Hepatocyte (in vitro differentiated cells): Measurements from ENCODE around the gene PPM1F. TPM values are rescaled to one million over a fixed set of nuclear protein-coding genes. Genes with fewer than 3 reads are reported as not detected.

Source experiments
- DNase-seq: peaks from one replicate; pipeline ENCODE4 v3.0.0-alpha.2; 2016; ENCODE audit warnings: low spot score
- H2AFZ ChIP-seq: fragments of 200-600 bp; sonication (generic); 2 replicates; pipeline ENCODE4 v1.6.0; 2016; ENCODE audit warnings: antibody characterized with exemption, mild to moderate bottlenecking
- H3K27ac ChIP-seq: fragments of 200-600 bp; sonication (generic); 2 replicates; pipeline ENCODE4 v1.5.1; 2016; ENCODE audit warnings: mild to moderate bottlenecking
- H3K27me3 ChIP-seq: fragments of 200-600 bp; sonication (generic); 2 replicates; pipeline ENCODE4 v1.6.1; 2016
- H3K36me3 ChIP-seq: fragments of 200-600 bp; sonication (generic); replicated peaks from 2 replicates; pipeline ENCODE4 v1.5.1; 2016; ENCODE audit warnings: low read depth; ENCODE audit not compliant: insufficient read depth
- H3K4me1 ChIP-seq: fragments of 200-600 bp; sonication (generic); 2 replicates; pipeline ENCODE4 v1.5.1; 2016; ENCODE audit warnings: mild to moderate bottlenecking, moderate library complexity; ENCODE audit not compliant: insufficient read depth
- H3K4me2 ChIP-seq: fragments of 200-600 bp; sonication (generic); 2 replicates; pipeline ENCODE4 v1.6.0; 2016
- H3K4me3 ChIP-seq: fragments of 200-600 bp; sonication (generic); 2 replicates; pipeline ENCODE4 v1.5.1; 2016; ENCODE audit warnings: mild to moderate bottlenecking
- H3K79me2 ChIP-seq: fragments of 200-600 bp; sonication (generic); 2 replicates; pipeline ENCODE4 v1.6.0; 2017; ENCODE audit warnings: mild to moderate bottlenecking
- H3K9me2 ChIP-seq: fragments of 200-600 bp; sonication (generic); replicated peaks from 2 replicates; pipeline ENCODE4 v1.6.0; 2017; ENCODE audit warnings: mild to moderate bottlenecking; ENCODE audit not compliant: insufficient read depth
- H3K9me3 ChIP-seq: fragments of 200-600 bp; sonication (generic); 2 replicates; pipeline ENCODE4 v1.5.1; 2016; ENCODE audit warnings: low read depth, mild to moderate bottlenecking
- H4K20me1 ChIP-seq: fragments of 200-600 bp; sonication (generic); 2 replicates; pipeline ENCODE4 v1.6.0; 2016; ENCODE audit warnings: mild to moderate bottlenecking; ENCODE audit not compliant: insufficient read depth, poor library complexity, severe bottlenecking
- EZH2 ChIP-seq: fragments of 200-600 bp; sonication (generic); IDR thresholded peaks from 2 replicates; pipeline ENCODE4 v1.6.1; 2016; ENCODE audit warnings: antibody characterized with exemption, mild to moderate bottlenecking, borderline replicate concordance
- EZH2phosphoT487 ChIP-seq: fragments of 200-600 bp; sonication (generic); IDR thresholded peaks from one replicate; pipeline ENCODE4 v1.6.1; 2018; ENCODE audit warnings: antibody characterized with exemption, mild to moderate bottlenecking, low read depth, moderate library complexity; ENCODE audit not compliant: unreplicated experiment, severe bottlenecking
- WGBS: methylation state at CpG from one replicate; pipeline ENCODE4 v1.1.6; 2016; ENCODE audit warnings: low lambda C conversion rate; ENCODE audit errors: missing lambda C conversion rate; 5-methylcytosine and 5-hydroxymethylcytosine counted together
- polyA plus RNA-seq: library from polyadenylated mRNA; unstranded; fragments of >200 nt; fragmentation: Nextera tagmentation; extraction: Ambion mirVana; gene quantifications from 2 replicates; pipeline ENCODE4 v1.2.1, GENCODE V29; 2016
- total RNA-seq: library from RNA; depleted of rRNA; stranded (reverse); fragments of >200 nt; gene quantifications from 2 replicates; pipeline ENCODE4 v1.2.3, GENCODE V29; 2014
- TF ChIP-seq, protein P1 (sequence below): fragments of 200-600 bp; sonication (generic); IDR thresholded peaks from 2 replicates; pipeline ENCODE4 v1.5.1; 2016; ENCODE audit warnings: antibody characterized with exemption, mild to moderate bottlenecking; ENCODE audit not compliant: poor library complexity

The PPM1F gene
- total and polyA plus RNA-seq, 2 experiments from 2014 or later: 16.1 to 17.8 TPM

DNA sequence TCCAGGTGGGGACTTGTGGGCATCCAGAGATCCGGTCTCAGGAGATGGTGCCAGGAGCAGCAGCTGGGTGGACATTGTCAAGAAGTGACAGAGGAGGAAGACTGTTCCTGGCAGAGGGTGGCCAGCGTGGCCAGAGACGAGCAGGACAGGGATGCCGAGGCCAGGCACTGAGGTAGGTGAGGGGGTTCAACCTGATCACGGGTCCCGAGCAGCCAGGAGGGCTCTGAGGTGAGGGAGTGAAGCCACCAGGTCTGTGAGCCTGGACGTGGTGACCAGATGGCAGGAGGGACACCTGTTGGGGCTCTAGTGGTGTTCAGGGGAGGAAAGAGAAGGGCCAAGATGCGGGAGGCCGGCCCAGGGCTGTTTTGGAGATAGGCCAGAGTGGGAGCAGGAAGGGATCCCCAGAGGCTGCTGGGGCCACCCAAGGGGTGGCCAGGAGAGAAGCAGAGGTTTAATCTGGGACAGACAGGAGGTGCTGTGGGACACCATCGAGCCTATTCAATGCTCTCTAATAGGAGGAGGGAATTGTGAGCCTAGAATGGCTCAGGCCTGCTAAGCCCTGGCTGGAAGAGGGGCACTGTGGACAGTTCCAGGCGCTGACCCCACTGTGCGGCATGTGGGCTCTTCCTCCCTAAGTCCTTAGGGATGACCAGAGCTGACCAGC lies 6.3 kb downstream of the PPM1F start:
- peaks cover under 1% of the 10 kb centered on the region for H3K4me1 ChIP-seq
- no peak for TF ChIP-seq EZH2phosphoT487
- TF ChIP-seq, protein P1, sequence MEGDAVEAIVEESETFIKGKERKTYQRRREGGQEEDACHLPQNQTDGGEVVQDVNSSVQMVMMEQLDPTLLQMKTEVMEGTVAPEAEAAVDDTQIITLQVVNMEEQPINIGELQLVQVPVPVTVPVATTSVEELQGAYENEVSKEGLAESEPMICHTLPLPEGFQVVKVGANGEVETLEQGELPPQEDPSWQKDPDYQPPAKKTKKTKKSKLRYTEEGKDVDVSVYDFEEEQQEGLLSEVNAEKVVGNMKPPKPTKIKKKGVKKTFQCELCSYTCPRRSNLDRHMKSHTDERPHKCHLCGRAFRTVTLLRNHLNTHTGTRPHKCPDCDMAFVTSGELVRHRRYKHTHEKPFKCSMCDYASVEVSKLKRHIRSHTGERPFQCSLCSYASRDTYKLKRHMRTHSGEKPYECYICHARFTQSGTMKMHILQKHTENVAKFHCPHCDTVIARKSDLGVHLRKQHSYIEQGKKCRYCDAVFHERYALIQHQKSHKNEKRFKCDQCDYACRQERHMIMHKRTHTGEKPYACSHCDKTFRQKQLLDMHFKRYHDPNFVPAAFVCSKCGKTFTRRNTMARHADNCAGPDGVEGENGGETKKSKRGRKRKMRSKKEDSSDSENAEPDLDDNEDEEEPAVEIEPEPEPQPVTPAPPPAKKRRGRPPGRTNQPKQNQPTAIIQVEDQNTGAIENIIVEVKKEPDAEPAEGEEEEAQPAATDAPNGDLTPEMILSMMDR: no peak
- TF ChIP-seq EZH2: no peak
- no peaks in the 10 kb centered on the region for H3K36me3 ChIP-seq
- H3K9me2 ChIP-seq: no peaks in the 10 kb centered on the region
- H4K20me1 ChIP-seq: peaks cover 3% of the 10 kb centered on the region
- no peak overlapping the region for H3K27ac ChIP-seq
- WGBS: 97% methylated on average over 12 of the region's 12 CpGs
- no peaks in the 10 kb centered on the region for H3K27me3 ChIP-seq
- no peak for DNase-seq
- no peak overlapping the region for H2AFZ ChIP-seq
- H3K4me2 ChIP-seq: no peak overlapping the region
- H3K79me2 ChIP-seq: peaks cover 8% of the 10 kb centered on the region
- H3K9me3 ChIP-seq: no peaks in the 10 kb centered on the region
- no peak overlapping the region for H3K4me3 ChIP-seq

DNA sequence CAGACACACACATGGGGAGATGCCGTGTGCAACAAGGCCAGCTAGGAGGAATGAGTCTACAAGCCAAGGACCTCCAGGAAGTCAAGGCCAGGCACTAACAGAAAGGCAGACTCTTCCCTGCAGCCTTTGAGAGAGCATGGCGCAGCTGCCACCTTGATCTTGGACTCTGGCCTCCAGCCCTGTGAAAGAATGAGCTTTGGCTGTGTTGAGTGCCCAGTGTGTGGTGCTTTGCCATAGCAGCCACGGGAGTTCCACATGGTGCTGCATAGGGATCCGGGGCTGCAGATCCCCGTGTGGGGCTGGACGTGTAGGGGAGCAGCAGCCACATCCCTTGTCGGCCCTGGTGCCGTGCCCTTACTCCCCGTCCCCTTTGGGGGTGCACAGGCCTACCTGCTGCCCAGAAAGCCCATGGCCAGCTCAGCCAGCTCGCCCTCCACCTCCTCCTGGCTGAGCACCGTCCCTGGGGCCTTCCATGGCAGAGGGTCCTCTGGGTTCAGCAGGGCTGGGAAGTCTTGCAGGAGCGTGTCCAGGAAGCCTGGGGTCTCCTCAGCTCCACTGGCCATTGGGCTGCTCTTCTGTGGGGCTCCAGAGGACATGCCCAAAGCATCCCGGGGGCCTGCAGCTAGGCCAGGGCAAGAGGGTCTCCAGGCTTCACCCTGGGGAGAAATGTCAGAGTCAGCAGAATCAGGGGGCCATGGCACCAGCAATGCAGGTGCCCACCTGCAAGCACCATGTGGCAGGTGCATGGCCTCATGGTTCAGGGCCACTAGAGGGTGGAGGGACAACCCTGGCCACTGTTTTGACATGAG lies 7.0 kb downstream of the PPM1F start:
- peaks cover 2% of the 10 kb centered on the region for H3K79me2 ChIP-seq
- 96% methylated on average over 13 of the region's 13 CpGs for WGBS
- no peaks in the 10 kb centered on the region for H3K9me2 ChIP-seq
- no peaks in the 10 kb centered on the region for H3K9me3 ChIP-seq
- no peak overlapping the region for H3K4me3 ChIP-seq
- TF ChIP-seq, protein P1: no peak
- TF ChIP-seq EZH2phosphoT487 (no peak), EZH2 (no peak)
- peaks cover 3% of the 10 kb centered on the region for H4K20me1 ChIP-seq
- no peak for DNase-seq
- no peak overlapping the region for H2AFZ ChIP-seq
- no peaks in the 10 kb centered on the region for H3K4me1 ChIP-seq
- no peak overlapping the region for H3K4me2 ChIP-seq
- no peaks in the 10 kb centered on the region for H3K27me3 ChIP-seq
- H3K27ac ChIP-seq: no peak overlapping the region
- no peaks in the 10 kb centered on the region for H3K36me3 ChIP-seq

DNA sequence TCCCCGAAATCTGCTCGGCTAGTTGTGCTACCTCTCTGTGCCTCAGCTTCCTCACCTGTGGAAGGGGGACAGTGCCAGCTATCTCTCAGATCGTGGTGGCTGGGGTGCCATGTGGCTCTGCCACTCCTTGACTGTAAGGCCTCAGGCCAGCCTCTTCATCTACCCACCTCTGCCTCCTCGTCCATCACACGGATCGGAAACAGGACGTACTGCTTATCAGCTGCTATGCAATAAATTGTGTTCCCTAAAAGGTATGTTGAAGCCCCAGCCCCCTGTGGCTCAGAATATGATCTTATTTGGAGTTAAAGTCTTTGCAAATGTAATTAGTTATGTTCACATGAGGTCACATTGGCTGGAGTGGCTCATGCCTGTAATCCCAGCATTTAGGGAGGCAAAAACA lies 7.8 kb downstream of the PPM1F start:
- DNase-seq: no peak
- no peaks in the 10 kb centered on the region for H3K9me3 ChIP-seq
- H3K79me2 ChIP-seq: no peaks in the 10 kb centered on the region
- H4K20me1 ChIP-seq: peaks cover 3% of the 10 kb centered on the region
- H3K36me3 ChIP-seq: no peaks in the 10 kb centered on the region
- H3K9me2 ChIP-seq: no peaks in the 10 kb centered on the region
- no peaks in the 10 kb centered on the region for H3K4me1 ChIP-seq
- no peak overlapping the region for H3K4me2 ChIP-seq
- no peaks in the 10 kb centered on the region for H3K27me3 ChIP-seq
- TF ChIP-seq EZH2: no peak
- TF ChIP-seq, protein P1: no peak
- TF ChIP-seq EZH2phosphoT487: no peak
- H3K4me3 ChIP-seq: no peak overlapping the region
- no peak overlapping the region for H2AFZ ChIP-seq
- 91% methylated on average over 7 of the region's 7 CpGs for WGBS
- H3K27ac ChIP-seq: no peak overlapping the region
